SK-N-SH (cell line): Measurements from ENCODE around the gene SULT2B1. TPM values are rescaled to one million over a fixed set of nuclear protein-coding genes. Genes with fewer than 3 reads are reported as not detected.
A peak's percentile ranks its signal among the peaks of the same experiment; 100 is the strongest.

ENCODE experiments used
- CTCF ChIA-PET: fragments of 300-600, 350-600 bp; formaldehyde crosslinking; extraction: SDS; loops from one replicate; lab custom pipeline; 2021; lab: Yijun Ruan, JAX
- POLR2A ChIA-PET: fragments of 350-600 bp; sonication (Branson Sonifier 250); formaldehyde crosslinking; extraction: SDS; loops from one replicate; lab custom pipeline; 2020; ENCODE audit warnings: antibody characterized with exemption, inconsistent platforms; lab: Yijun Ruan, JAX
- DNase-seq: peaks from one replicate; pipeline ENCODE4 v3.0.0; 2012
- H2AFZ ChIP-seq: fragments of 200-600 bp; sonication (generic); 2 replicates; pipeline ENCODE4 v1.8.1; 2016; ENCODE audit warnings: antibody characterized with exemption, mild to moderate bottlenecking, low read depth
- H3F3A ChIP-seq: fragments of 200-600 bp; sonication (generic); replicated peaks from 2 replicates; pipeline ENCODE3; 2016; ENCODE audit warnings: antibody characterized with exemption, mild to moderate bottlenecking; ENCODE audit not compliant: insufficient read depth
- H3K27ac ChIP-seq, 2 experiments: fragments of 200-500 bp in 1 of 2; fragments of 200-600 bp in 1 of 2; sonication (Bioruptor generic) in 1 of 2; sonication (generic), shearing (Covaris generic) in 1 of 2; 2 replicates each; pipeline versions ENCODE4 v1.5.1 to v1.6.1; 2014 to 2016; ENCODE audit warnings: low read depth in 2 of 2, inconsistent platforms in 1 of 2, low read length in 1 of 2, mild to moderate bottlenecking in 1 of 2, mixed read lengths in 1 of 2
- H3K27me3 ChIP-seq: fragments of 200-600 bp; sonication (generic), shearing (Covaris generic); 2 replicates; pipeline ENCODE4 v1.6.1; 2016; ENCODE audit warnings: mixed run types; ENCODE audit not compliant: insufficient read depth
- H3K36me3 ChIP-seq, 2 experiments: fragments of 200-500 bp in 1 of 2; fragments of 200-600 bp in 1 of 2; sonication (Bioruptor generic) in 1 of 2; sonication (generic) in 1 of 2; replicated peaks in 1 of 2; 2 replicates each; pipeline versions ENCODE3 to v1.5.1; 2014 to 2016; ENCODE audit warnings: low read length in 1 of 2, mild to moderate bottlenecking in 1 of 2; ENCODE audit not compliant: insufficient read depth in 2 of 2, control insufficient read depth in 1 of 2
- H3K4me1 ChIP-seq, 2 experiments: fragments of 200-500 bp in 1 of 2; fragments of 200-600 bp in 1 of 2; sonication (Bioruptor generic) in 1 of 2; sonication (generic), shearing (Covaris generic) in 1 of 2; 2 replicates each; pipeline versions ENCODE4 v1.5.1 to v1.6.1; 2014 to 2016; ENCODE audit warnings: low read depth in 1 of 2, low read length in 1 of 2, mixed run types in 1 of 2; ENCODE audit not compliant: insufficient read depth in 2 of 2, control insufficient read depth in 1 of 2
- H3K4me2 ChIP-seq: fragments of 200-600 bp; sonication (generic), shearing (Covaris generic); 2 replicates; pipeline ENCODE4 v1.6.1; 2017; ENCODE audit warnings: mixed run types
- H3K4me3 ChIP-seq, 2 experiments: fragments of 200-500 bp in 1 of 2; fragments of 200-600 bp in 1 of 2; sonication (Bioruptor generic) in 1 of 2; sonication (generic), shearing (Covaris generic) in 1 of 2; 2 replicates each; pipeline versions ENCODE4 v1.5.1 to v1.8.1; 2014 to 2016; ENCODE audit warnings: low read depth in 2 of 2, inconsistent platforms in 1 of 2, low read length in 1 of 2, mild to moderate bottlenecking in 1 of 2, mixed read lengths in 1 of 2, moderate library complexity in 1 of 2
- H3K79me2 ChIP-seq: fragments of 200-600 bp; sonication (generic); 2 replicates; pipeline ENCODE4 v1.8.1; 2017; ENCODE audit warnings: mild to moderate bottlenecking; ENCODE audit not compliant: insufficient read depth
- H3K9ac ChIP-seq: fragments of 200-600 bp; sonication (generic); 2 replicates; pipeline ENCODE4 v1.6.1; 2017; ENCODE audit warnings: mixed run types
- H3K9me2 ChIP-seq: fragments of 200-600 bp; sonication (generic); 2 replicates; pipeline ENCODE4 v1.6.1; 2017; ENCODE audit warnings: mixed run types
- H3K9me3 ChIP-seq: fragments of 200-600 bp; sonication (generic); 2 replicates; pipeline ENCODE4 v1.6.1; 2017; ENCODE audit warnings: mixed run types, mild to moderate bottlenecking, moderate library complexity
- H4K20me1 ChIP-seq: fragments of 200-600 bp; sonication (generic); 2 replicates; pipeline ENCODE4 v1.6.1; 2017; ENCODE audit warnings: mild to moderate bottlenecking, mixed run types; ENCODE audit not compliant: insufficient read depth
- CHD2 ChIP-seq: fragments of 150-350 bp; IDR thresholded peaks from 2 replicates; pipeline ENCODE4 v1.6.1; 2018; ENCODE audit warnings: low read length; ENCODE audit not compliant: partially characterized antibody
- CTCF ChIP-seq: fragments of 200-600 bp; sonication (generic); IDR thresholded peaks from 2 replicates; pipeline ENCODE4 v1.6.1; 2017; ENCODE audit warnings: antibody characterized with exemption, mild to moderate bottlenecking, moderate library complexity
- ELF1 ChIP-seq: IDR thresholded peaks from 2 replicates; pipeline ENCODE4 v1.4.0; 2012
- EP300 ChIP-seq, 2 experiments: IDR thresholded peaks; 2 replicates each; pipeline versions ENCODE4 v1.4.0 to v1.6.1; 2012; ENCODE audit warnings: borderline replicate concordance in 1 of 2, low read depth in 1 of 2, low read length in 1 of 2
- FOSL2 ChIP-seq: IDR thresholded peaks from 2 replicates; pipeline ENCODE4 v1.4.0; 2012; ENCODE audit warnings: low read depth, mild to moderate bottlenecking, moderate library complexity, borderline replicate concordance
- FOXJ3 ChIP-seq: sonication (generic); formaldehyde crosslinking; IDR thresholded peaks from 2 replicates; pipeline ENCODE4 v1.5.1; 2020; ENCODE audit warnings: mild to moderate bottlenecking, missing genetic modification reagents
- FOXM1 ChIP-seq: IDR thresholded peaks from 2 replicates; pipeline ENCODE4 v1.4.0; 2012; ENCODE audit warnings: low read depth, mild to moderate bottlenecking
- GATA2 ChIP-seq: sonication (generic); formaldehyde crosslinking; IDR thresholded peaks from 2 replicates; pipeline ENCODE4 v1.5.0; 2020; ENCODE audit warnings: mild to moderate bottlenecking, missing genetic modification reagents
- IRF3 ChIP-seq: fragments of 150-350 bp; IDR thresholded peaks from 2 replicates; pipeline ENCODE4 v1.6.1; 2016; ENCODE audit warnings: mild to moderate bottlenecking, low read depth, low read length
- MAX ChIP-seq: IDR thresholded peaks from 2 replicates; pipeline ENCODE4 v1.4.0; 2012; ENCODE audit warnings: low read depth
- MEF2A ChIP-seq: IDR thresholded peaks from 2 replicates; pipeline ENCODE4 v1.4.0; 2012; ENCODE audit warnings: low read depth, borderline replicate concordance
- NRF1 ChIP-seq: IDR thresholded peaks from 2 replicates; pipeline ENCODE4 v1.6.1; 2012; ENCODE audit warnings: low read depth, mild to moderate bottlenecking, low read length
- RAD21 ChIP-seq: IDR thresholded peaks from 2 replicates; pipeline ENCODE4 v1.6.1; 2012; ENCODE audit warnings: mild to moderate bottlenecking, low read length
- RCOR1 ChIP-seq: fragments of 150-350 bp; IDR thresholded peaks from 2 replicates; pipeline ENCODE4 v1.6.1; 2017; ENCODE audit warnings: antibody characterized with exemption, low read length
- REST ChIP-seq: IDR thresholded peaks from 2 replicates; pipeline ENCODE4 v1.6.1; 2012; ENCODE audit warnings: mild to moderate bottlenecking, low read depth, low read length, moderate library complexity
- RXRA ChIP-seq: IDR thresholded peaks from 2 replicates; pipeline ENCODE4 v1.4.0; 2012; ENCODE audit warnings: low read depth, mild to moderate bottlenecking, borderline replicate concordance
- SIN3A ChIP-seq: IDR thresholded peaks from 2 replicates; pipeline ENCODE4 v1.6.1; 2012; ENCODE audit warnings: low read depth, mild to moderate bottlenecking, low read length, moderate library complexity, borderline replicate concordance
- SMC3 ChIP-seq: IDR thresholded peaks from 2 replicates; pipeline ENCODE4 v1.6.1; 2012; ENCODE audit warnings: low read depth, low read length, improper control_type of control experiment
- TCF12 ChIP-seq: IDR thresholded peaks from 2 replicates; pipeline ENCODE4 v1.4.0; 2012
- TEAD4 ChIP-seq: IDR thresholded peaks from 2 replicates; pipeline ENCODE4 v1.4.0; 2012; ENCODE audit warnings: mild to moderate bottlenecking, borderline replicate concordance; ENCODE audit not compliant: insufficient read depth
- USF1 ChIP-seq: IDR thresholded peaks from 2 replicates; pipeline ENCODE4 v1.4.0; 2012; ENCODE audit warnings: low read depth, borderline replicate concordance
- USF2 ChIP-seq: fragments of 150-350 bp; IDR thresholded peaks from 2 replicates; pipeline ENCODE4 v1.6.1; 2017; ENCODE audit warnings: antibody characterized with exemption, low read length, low read depth, borderline replicate concordance
- YY1 ChIP-seq: IDR thresholded peaks from 2 replicates; pipeline ENCODE4 v1.4.0; 2012; ENCODE audit warnings: low read depth, mild to moderate bottlenecking
- WGBS: methylation state at CpG from one replicate; pipeline ENCODE4 v1.1.6; 2017; ENCODE audit warnings: low lambda C conversion rate; 5-methylcytosine and 5-hydroxymethylcytosine counted together
- polyA plus RNA-seq, 3 experiments: library from polyadenylated mRNA; depleted of rRNA; stranded (reverse); fragments of >200 nt; gene quantifications; 2 replicates each; pipeline ENCODE4 v1.2.3, GENCODE V29; 2012

The SULT2B1 gene
- polyA plus RNA-seq, 1 of the 3 experiments (the other 2 are of a cell fraction), result 0.92 TPM

GRCh38 chr19:48618916-48619691, 67.1 kb downstream of the SULT2B1 start, which contains the start of the genes RPL18 and SPHK2:
Gene RPL18 (minus strand): TSS chr19:48619178. CDS start chr19:48619143, 35 bp downstream.
Gene SPHK2 (plus strand): TSS chr19:48619506. CDS start chr19:48620515, 1,009 bp downstream.
- Histone ChIP-seq H3K9ac (peak within 1 kb of the TSS; percentile 99), H3K4me1 (peaks cover 15 to 41% of the 10 kb centered on the region in 2 experiments; a peak in 3 of 4 replicates), H3K79me2 (peaks cover 38% of the 10 kb centered on the region), H4K20me1 (peaks cover 39% of the 10 kb centered on the region), H3F3A (peaks cover 56% of the 10 kb centered on the region), H3K9me3 (no peaks in the 10 kb centered on the region), H3K27me3 (no peaks in the 10 kb centered on the region), H3K9me2 (no peaks in the 10 kb centered on the region), H3K4me3 (peak within 1 kb of the TSS; percentile 93 to 99), H2AFZ (peak within 1 kb of the TSS; percentile 36), H3K27ac (peak within 1 kb of the TSS; percentile 74 to 92), H3K36me3 (peaks cover 32 to 33% of the 10 kb centered on the region in 2 experiments), H3K4me2 (peak within 1 kb of the TSS; percentile 91)
- DNase-seq, result peak; percentile 97
- under 1% methylated on average over 25 of the region's 69 CpGs for WGBS
- ChIA-PET CTCF (interaction anchor here (1.0 to 3.7 kb wide), 3 partner anchors 11 to 35 kb away, joined by 3 to 26 read pairs (median 5); no protein-coding TSS in a partner anchor), POLR2A (interaction anchor here (0.6 to 1.4 kb wide), 12 partner anchors 8 to 176 kb away, joined by 3 to 17 read pairs (median 3); partner anchors contain the start of gene CA11)
- peak; percentile 10; the same call in 1 of the 2 replicates for TF ChIP-seq TCF12
- 0 out of 2 replicates have a peak, but pooled peaks have one; percentile 15 for TF ChIP-seq NRF1
- no peak; the same call in 1 of the 2 replicates for TF ChIP-seq FOSL2
- peak; percentile 90 for TF ChIP-seq YY1
- TF ChIP-seq SMC3, result no peak
- no peak for TF ChIP-seq FOXM1
- peak; percentile 90 for TF ChIP-seq MAX
- no peak for TF ChIP-seq IRF3
- peak; percentile 93 for TF ChIP-seq RCOR1
- 0 out of 2 replicates have a peak, but pooled peaks have one; percentile 14 for TF ChIP-seq RAD21
- TF ChIP-seq FOXJ3 (CRISPR knock-in tag), result peak; percentile 86
- peak; percentile 76 for TF ChIP-seq CHD2
- TF ChIP-seq SIN3A, result 0 out of 2 replicates have a peak, but pooled peaks have one; percentile 57
- TF ChIP-seq ELF1, result peak; percentile 98
- peak; percentile 31 to 62; a peak in 1 of 4 replicates for TF ChIP-seq EP300 (IDR thresholded peaks at IDR 0.05; ENCODE audit: borderline replicate concordance in 1 of 2, low read depth in 1 of 2, low read length in 1 of 2)
- TF ChIP-seq REST, result peak; percentile 71; the same call in 1 of the 2 replicates
- 0 out of 2 replicates have a peak, but pooled peaks have one; percentile 31 for TF ChIP-seq USF2
- TF ChIP-seq CTCF, result no peak
- TF ChIP-seq GATA2, result peak; percentile 90
- no peak for TF ChIP-seq TEAD4
- TF ChIP-seq RXRA, result no peak
- peak; percentile 15; the same call in 1 of the 2 replicates for TF ChIP-seq MEF2A
- TF ChIP-seq USF1, result no peak
